Endodermal cell (in vitro differentiated cells): ENCODE results near the gene IL36B. TPM values are rescaled to one million over a fixed set of nuclear protein-coding genes. Genes with fewer than 3 reads are reported as not detected.

Source experiments
- DNase-seq: peaks from one replicate; pipeline ENCODE4 v3.0.0-alpha.2; 2017
- H3K27ac ChIP-seq: 2 replicates; pipeline ENCODE4 v1.5.1; 2013; ENCODE audit warnings: mild to moderate bottlenecking, low read depth, low read length, moderate library complexity
- H3K27me3 ChIP-seq: 2 replicates; pipeline ENCODE4 v1.6.1; 2013; ENCODE audit warnings: mild to moderate bottlenecking, low read length, moderate library complexity; ENCODE audit not compliant: insufficient read depth, control insufficient read depth, poor library complexity, severe bottlenecking
- H3K36me3 ChIP-seq: 2 replicates; pipeline ENCODE4 v1.7.0; 2013; ENCODE audit warnings: mild to moderate bottlenecking, low read length, moderate library complexity; ENCODE audit not compliant: control insufficient read depth, insufficient read depth
- H3K4me1 ChIP-seq: one replicate; pipeline ENCODE4 v1.7.0; 2013; ENCODE audit warnings: low read length; ENCODE audit not compliant: control insufficient read depth, insufficient read depth
- H3K4me3 ChIP-seq: 2 replicates; pipeline ENCODE4 v1.5.1; 2013; ENCODE audit warnings: mild to moderate bottlenecking, low read length, moderate library complexity
- H3K9ac ChIP-seq: 2 replicates; pipeline ENCODE4 v1.6.1; 2013; ENCODE audit warnings: mild to moderate bottlenecking, low read length, moderate library complexity; ENCODE audit not compliant: poor library complexity, severe bottlenecking; ENCODE audit errors: extremely low read depth
- H3K9me3 ChIP-seq: 2 replicates; pipeline ENCODE4 v1.6.1; 2013; ENCODE audit warnings: mild to moderate bottlenecking, low read length, moderate library complexity; ENCODE audit not compliant: control insufficient read depth
- H3K27ac Mint-ChIP-seq: 2 replicates; pipeline ENCODE4 v1.8.0; 2020; ENCODE audit warnings: mixed read lengths
- H3K27me3 Mint-ChIP-seq: 2 replicates; pipeline ENCODE4 v1.8.0; 2021; ENCODE audit warnings: mild to moderate bottlenecking, mixed read lengths; ENCODE audit not compliant: insufficient read depth
- H3K36me3 Mint-ChIP-seq: 2 replicates; pipeline ENCODE4 v1.8.0; 2020; ENCODE audit warnings: low read depth, mixed read lengths
- H3K4me1 Mint-ChIP-seq: 2 replicates; pipeline ENCODE4 v1.8.0; 2020; ENCODE audit warnings: mixed read lengths
- H3K4me3 Mint-ChIP-seq: 2 replicates; pipeline ENCODE4 v1.8.0; 2020; ENCODE audit warnings: mild to moderate bottlenecking, moderate library complexity, mixed read lengths
- H3K9me3 Mint-ChIP-seq: 2 replicates; pipeline ENCODE4 v1.8.0; 2020; ENCODE audit warnings: mild to moderate bottlenecking, mixed read lengths
- WGBS, 2 experiments: methylation state at CpG; one replicate each; pipeline versions ENCODE4 v1.1.5 to v1.1.7; 2013; ENCODE audit warnings: missing lambda C conversion rate in 2 of 2, mixed read lengths in 1 of 2; ENCODE audit not compliant: insufficient coverage in 1 of 2, insufficient read length in 1 of 2; 5-methylcytosine and 5-hydroxymethylcytosine counted together
- total RNA-seq, 2 donors: library from RNA; stranded (reverse); fragmentation: NEBNext Ultra II Directional in 1 of 2; extraction: Animal tissue kit (Norgen Biotek cat#: 25700) in 1 of 2; gene quantifications; 2 replicates in 1 of 2; 3 replicates in 1 of 2; pipeline ENCODE4 v1.2.1, GENCODE V29; 2021
- TF ChIP-seq, protein P1 (sequence below): fragments of 200-600 bp; sonication (generic); conservative IDR thresholded peaks from 2 replicates; pipeline ENCODE4 v1.5.0; 2021; ENCODE audit warnings: antibody characterized with exemption, mild to moderate bottlenecking

IL36B gene
- total RNA-seq, 2 donors from 2014 or later: not detected

DNA sequence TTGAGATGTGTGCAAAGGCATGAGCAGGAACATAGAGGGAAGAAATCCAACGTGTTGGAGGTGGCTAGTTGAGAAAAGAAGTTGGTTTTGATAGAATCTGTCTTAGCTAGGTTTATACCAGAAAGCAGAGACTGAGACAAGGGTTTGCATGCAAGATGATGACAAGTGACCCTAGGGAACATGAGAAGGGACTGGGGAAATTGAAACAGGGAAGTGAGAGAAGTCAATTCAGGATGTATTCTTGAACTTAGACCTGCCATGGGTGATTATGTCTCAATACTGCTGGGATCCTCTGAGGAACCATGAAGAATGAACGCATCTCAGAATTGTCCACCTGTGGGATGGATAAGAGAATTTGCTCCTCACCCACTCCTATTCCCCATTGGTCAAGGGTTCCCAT lies 26.9 kb downstream of the IL36B start:
- Mint-ChIP-seq H3K36me3 (no peaks in the 10 kb centered on the region), H3K27me3 (peaks cover 63% of the 10 kb centered on the region), H3K9me3 (no peaks in the 10 kb centered on the region), H3K4me3 (no peak overlapping the region), H3K27ac (no peak overlapping the region), H3K4me1 (no peaks in the 10 kb centered on the region)
- no peak for DNase-seq
- Histone ChIP-seq H3K27ac (no peak overlapping the region), H3K9ac (no peak overlapping the region), H3K36me3 (no peaks in the 10 kb centered on the region), H3K4me1 (no peaks in the 10 kb centered on the region), H3K4me3 (no peak overlapping the region), H3K9me3 (no peaks in the 10 kb centered on the region), H3K27me3 (peaks cover 81% of the 10 kb centered on the region)
- TF ChIP-seq, protein P1, sequence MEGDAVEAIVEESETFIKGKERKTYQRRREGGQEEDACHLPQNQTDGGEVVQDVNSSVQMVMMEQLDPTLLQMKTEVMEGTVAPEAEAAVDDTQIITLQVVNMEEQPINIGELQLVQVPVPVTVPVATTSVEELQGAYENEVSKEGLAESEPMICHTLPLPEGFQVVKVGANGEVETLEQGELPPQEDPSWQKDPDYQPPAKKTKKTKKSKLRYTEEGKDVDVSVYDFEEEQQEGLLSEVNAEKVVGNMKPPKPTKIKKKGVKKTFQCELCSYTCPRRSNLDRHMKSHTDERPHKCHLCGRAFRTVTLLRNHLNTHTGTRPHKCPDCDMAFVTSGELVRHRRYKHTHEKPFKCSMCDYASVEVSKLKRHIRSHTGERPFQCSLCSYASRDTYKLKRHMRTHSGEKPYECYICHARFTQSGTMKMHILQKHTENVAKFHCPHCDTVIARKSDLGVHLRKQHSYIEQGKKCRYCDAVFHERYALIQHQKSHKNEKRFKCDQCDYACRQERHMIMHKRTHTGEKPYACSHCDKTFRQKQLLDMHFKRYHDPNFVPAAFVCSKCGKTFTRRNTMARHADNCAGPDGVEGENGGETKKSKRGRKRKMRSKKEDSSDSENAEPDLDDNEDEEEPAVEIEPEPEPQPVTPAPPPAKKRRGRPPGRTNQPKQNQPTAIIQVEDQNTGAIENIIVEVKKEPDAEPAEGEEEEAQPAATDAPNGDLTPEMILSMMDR: no peak
- 53 to 60% methylated on average over 2 of the region's 2 CpGs for WGBS, 2 experiments

DNA sequence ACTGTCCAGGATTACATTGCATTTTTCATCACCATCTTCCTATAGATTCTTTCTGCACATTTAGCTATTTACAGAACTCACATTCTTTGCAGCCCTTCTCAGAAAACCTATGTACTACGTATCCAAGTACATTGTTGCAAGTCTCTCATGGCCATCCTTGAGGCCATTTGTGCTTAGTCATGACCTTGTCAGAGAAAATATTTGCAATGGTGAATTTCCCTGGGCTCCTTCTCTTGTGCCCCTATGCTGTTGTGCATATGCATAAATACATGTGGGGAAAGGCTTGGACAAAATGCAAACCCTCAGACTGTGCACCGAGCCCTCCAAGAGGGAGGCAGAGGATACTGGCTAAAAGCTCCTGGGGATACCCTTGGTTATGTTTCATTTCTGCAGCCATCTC lies 27.9 kb downstream of the IL36B start:
- H3K9me3 ChIP-seq: no peaks in the 10 kb centered on the region
- H3K36me3 ChIP-seq: no peaks in the 10 kb centered on the region
- H3K4me1 ChIP-seq: no peaks in the 10 kb centered on the region
- Mint-ChIP-seq H3K27me3 (peaks cover 57% of the 10 kb centered on the region), H3K4me1 (no peaks in the 10 kb centered on the region), H3K27ac (no peak overlapping the region), H3K4me3 (no peak overlapping the region), H3K9me3 (peaks cover 1% of the 10 kb centered on the region), H3K36me3 (no peaks in the 10 kb centered on the region)
- DNase-seq: no peak
- H3K4me3 ChIP-seq: no peak overlapping the region
- peaks cover 80% of the 10 kb centered on the region for H3K27me3 ChIP-seq
- no peak overlapping the region for H3K9ac ChIP-seq
- TF ChIP-seq, protein P1: no peak
- 91 to 100% methylated on average over 1 to 2 of the region's 2 CpGs for WGBS, 2 experiments
- H3K27ac ChIP-seq: no peak overlapping the region

DNA sequence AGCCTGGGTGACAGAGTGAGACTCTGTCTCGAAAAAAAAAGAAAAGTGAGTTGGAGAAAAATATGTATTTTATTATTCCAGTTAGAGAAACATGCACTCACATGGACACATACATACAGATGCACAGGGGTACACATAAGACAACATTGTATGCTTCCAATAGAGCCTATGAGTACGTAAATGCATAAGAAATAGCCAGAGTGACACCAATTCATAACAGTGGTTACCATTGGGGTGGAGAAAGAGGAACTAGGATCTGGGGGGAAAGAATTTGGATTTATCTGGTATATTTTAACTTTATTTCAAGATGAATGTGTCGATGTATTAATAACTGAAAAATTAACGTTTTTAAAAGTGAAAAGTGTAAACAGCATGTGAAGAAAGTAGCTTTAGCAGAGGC lies 31.4 kb downstream of the IL36B start:
- no peak overlapping the region for H3K27ac ChIP-seq
- H3K4me3 ChIP-seq: no peak overlapping the region
- H3K9me3 ChIP-seq: no peaks in the 10 kb centered on the region
- H3K9ac ChIP-seq: no peak overlapping the region
- H3K27ac Mint-ChIP-seq: no peak overlapping the region
- no peaks in the 10 kb centered on the region for H3K36me3 Mint-ChIP-seq
- H3K4me3 Mint-ChIP-seq: no peak overlapping the region
- peaks cover 52% of the 10 kb centered on the region for H3K27me3 Mint-ChIP-seq
- H3K9me3 Mint-ChIP-seq: peaks cover 7% of the 10 kb centered on the region
- H3K36me3 ChIP-seq: no peaks in the 10 kb centered on the region
- peaks cover 77% of the 10 kb centered on the region for H3K27me3 ChIP-seq
- TF ChIP-seq, protein P1: no peak
- no peaks in the 10 kb centered on the region for H3K4me1 Mint-ChIP-seq
- no peak for DNase-seq
- WGBS, 2 experiments: 37 to 72% methylated on average over 3 to 4 of the region's 4 CpGs
- H3K4me1 ChIP-seq: no peaks in the 10 kb centered on the region
